DMS53 treated with DMSO at 0.1 percent for 48 hours (cell line): ENCODE results near the gene KLHL29.
A peak's percentile ranks its signal among the peaks of the same experiment; 100 is the strongest.

ENCODE experiments used
- DNase-seq: peaks from one replicate; lab custom pipeline; 2025; ENCODE audit not compliant: unreplicated experiment; lab: John Stamatoyannopoulos, UW

KLHL29 gene

DNA sequence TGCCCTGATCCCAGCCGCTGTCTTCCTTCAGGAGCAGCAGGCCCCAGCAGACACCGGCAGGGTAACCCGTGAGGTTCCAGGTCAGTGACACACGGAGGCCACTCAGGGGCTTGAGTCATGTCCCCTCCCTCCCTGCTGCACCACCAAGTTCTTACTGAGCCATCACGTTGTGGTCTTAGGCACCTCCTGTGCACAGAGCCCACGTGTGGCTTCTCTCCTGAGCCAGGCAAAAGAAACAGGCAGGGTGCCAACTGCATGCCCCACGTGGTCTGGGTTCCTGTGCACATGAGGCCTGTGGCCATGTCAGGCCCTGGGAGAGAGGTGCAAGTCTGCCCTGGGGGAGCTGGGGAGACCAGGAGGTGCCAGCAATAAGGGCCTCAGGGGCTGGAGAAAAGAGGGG, 264.8 kb downstream of the KLHL29 start:
- no peak for DNase-seq

GRCh38 chr2:23651187-23652080, 266.5 kb downstream of the KLHL29 start:
- DNase-seq, result no peak

DNA sequence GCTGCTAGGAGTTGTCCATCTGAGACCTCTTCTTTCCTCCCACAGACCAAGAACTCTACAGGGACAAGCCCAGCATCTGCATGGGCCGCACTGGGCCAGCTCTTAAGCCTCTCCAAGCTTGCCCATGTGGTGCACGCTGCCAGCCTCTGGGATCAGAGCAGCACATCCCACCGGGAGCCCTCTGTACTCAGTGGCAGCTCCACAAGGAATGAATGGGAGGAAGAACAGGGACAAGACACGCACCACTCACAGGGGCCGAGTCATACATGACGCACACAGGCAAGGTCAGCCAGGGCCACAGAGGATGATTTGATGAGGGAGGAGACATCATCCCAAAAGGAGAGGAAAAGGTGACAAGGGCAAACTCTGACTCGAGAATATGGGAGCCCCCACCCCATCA, 268.3 kb downstream of the KLHL29 start:
- DNase-seq, result no peak

DNA sequence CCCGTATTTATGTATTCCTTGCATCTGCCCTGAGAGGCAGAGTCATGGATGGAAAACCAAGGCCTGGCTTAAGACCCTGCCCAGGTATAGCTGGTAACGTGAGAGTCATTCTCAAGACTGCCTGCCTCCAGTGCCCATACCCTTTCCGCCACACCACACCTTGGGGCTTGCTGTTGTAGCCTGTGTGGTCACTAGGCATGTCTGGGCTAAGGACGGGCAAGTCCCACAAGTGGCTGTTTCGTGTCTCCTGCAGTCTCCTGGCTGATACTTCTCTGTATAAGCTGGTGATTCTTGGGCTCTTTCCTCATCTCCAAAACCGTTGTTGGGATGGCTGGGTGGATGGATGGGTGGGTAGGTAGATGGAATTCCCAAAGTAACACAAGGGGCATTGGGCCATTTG, 269.8 kb downstream of the KLHL29 start:
- no peak for DNase-seq

- no peak for DNase-seq
These were observed 271.1 kb downstream of the KLHL29 start for GRCh38 chr2:23655934-23656596.

- DNase-seq, result no peak
These were observed 271.6 kb downstream of the KLHL29 start for GRCh38 chr2:23656597-23656973.

DNA sequence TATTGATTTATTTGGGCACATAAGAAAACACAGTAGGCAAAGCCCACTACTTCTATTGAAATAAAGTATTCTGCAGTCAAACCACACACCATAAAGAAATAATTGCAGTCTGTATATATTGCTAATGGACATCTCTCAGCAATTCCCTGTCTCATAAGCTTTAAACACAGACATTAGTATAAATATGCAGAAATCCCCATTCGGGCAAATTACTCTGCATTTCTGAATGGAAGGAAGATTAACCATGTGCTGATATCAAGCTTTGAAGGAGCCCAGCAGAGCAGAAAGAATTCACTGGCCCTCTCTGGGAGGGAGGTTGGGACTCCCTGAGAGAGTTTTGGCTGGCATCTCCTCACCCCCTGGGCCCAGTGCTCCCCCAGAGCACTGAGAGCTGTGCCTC, 272.4 kb downstream of the KLHL29 start:
- no peak for DNase-seq

DNA sequence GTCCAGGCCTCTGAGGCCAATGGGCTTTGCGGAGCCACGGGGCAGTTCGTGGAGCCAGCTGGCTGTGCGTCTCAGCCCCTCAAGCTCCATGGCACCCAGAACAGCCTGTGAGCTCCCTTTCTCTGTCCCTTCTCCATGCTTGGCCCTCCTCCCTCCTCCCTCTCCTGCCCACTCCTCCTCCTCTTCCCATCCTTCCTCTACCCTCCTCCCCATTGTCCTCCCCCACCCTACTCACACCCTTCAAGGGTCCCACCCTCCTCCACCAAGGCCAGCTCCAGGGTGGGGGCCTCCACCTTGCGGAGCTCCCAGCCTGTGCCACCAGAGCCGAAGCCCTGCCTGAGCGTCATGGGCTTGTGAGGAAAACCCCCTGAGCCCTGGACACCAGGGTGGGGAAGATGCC, 273.0 kb downstream of the KLHL29 start:
- no peak for DNase-seq

DNA sequence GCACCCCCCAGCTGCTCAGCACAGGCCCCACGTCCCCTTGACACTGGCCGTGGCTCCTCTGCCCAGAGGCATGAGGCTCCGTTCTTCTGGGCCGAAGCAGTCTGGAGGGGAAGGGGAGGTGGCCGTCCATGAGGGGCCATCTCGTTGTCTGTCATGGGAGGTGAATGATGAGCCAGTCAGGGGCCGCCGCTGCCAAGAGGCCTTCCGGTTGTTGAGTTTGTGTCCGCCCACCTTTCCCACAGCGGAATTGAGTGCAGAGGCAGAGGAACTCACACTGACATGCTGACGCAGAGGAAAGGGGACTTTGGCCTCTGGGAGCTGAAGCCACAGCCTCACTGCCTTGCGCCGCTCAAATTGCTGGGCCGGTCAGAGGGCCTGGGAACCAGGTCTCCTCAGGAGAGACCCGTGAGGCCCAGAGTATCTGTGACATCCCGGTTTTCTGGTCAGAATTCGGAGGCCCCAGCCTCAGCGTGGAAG, 273.5 kb downstream of the KLHL29 start:
- no peak for DNase-seq

DNA sequence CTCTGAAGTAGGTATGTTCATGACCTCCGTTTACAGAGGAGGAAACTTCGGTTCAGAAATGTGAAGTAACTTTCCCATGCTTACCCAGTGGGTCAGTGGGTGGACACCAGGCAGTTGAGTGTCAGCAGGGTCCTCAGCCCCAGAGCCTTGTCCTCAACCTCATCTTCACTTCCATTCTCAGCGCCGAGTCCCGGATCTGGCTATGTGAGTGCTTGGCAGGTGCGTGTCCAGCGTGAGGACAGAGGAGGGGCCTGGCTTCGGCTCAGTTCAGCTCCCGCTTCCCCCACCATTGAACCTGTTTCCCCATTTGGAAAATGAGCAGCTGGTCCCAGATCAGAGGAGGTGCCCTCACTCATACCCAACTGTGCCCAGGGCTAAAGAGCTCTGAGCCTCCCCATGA, 274.3 kb downstream of the KLHL29 start:
- DNase-seq, result no peak

DNA sequence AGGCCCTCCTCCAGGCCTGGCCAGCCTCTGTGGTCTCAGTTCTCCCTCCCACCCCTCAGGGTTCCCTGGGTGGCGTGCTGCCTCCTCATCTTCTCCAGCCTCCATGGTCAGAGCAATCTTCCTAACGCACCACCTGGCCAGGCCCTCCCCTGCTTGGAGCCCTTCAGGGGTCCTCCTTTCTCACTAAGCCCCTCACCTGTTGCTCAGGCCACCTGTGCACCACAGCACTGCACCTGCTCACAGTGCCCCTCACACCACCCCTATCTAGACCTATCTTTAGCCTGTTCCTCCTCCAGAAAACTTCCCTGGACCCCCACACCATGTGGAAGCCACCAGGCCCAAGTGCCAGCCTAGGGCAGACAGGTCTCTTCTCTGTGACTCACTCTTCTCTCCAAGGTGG, 274.8 kb downstream of the KLHL29 start:
- DNase-seq, result no peak

DNA sequence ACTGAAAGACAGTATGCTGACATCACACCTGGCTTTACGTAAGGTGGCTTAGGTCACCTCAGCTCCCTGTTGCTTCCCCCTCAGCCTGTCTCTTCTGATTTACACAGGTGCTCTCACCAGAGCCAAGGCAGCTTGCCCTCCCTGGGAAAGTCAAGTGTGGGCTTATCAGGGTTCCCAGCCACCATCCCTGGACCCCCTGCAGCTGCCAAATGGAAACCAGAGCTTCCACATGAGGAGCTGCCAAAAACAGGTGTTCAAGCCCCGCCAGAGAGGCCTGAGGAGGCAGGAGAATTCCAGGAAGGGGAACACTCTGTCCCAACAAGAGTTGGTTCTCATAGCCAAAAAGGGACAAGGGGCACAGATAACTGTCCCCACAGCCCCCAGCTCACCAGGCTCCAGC, 275.3 kb downstream of the KLHL29 start:
- DNase-seq, result no peak

- DNase-seq, result no peak
These were observed 276.5 kb downstream of the KLHL29 start for GRCh38 chr2:23661276-23662050.

GRCh38 chr2:23662466-23662865, 277.5 kb downstream of the KLHL29 start:
- DNase-seq, result no peak

DNA sequence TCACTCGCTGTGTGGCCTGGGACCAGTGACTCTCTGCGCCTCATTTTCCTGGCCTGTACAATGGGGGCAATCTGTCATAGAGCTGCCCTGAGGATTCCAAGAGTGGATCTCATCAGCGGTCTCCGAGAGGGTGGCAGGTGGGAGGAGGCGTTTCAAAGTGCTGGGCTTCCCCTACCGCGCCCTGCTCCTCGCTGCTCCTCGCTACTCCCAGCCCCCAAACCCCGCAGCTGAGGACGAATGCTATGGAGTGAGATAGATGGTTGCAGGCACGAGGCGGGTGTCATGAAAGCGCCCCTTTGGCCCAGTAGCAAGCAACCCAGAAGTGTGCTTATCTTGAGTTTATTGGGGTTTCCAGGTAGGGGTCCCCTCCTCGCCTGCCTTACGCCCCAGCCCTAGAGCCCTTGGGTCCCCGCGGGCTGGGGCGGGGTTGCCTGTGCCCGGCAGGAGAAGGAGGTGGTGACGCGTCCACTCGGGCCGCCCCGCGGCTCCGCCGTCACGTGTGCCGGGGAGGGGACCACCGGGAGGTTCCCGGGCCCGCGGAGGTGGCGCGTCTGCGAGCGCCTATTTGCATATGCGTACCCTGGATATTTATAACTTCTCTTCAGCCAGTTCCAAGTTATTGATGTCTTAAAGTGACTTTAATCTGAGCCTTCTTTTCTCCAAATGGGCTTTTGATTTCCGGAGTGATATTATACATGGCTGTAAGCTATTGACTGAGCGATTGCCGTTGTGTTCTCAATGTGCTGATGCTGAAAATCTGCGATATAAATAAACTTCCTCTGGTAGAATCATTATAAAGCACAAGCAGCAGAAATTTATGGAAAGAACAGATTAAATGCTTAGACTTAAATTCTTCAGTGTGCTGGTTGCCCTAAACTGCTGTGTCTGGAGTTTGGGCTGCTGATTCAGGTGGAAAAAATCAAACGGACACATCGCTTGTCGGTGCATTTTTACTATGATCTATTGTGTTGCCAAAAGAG, 278.3 kb downstream of the KLHL29 start:
- peak; percentile 1 for DNase-seq

GRCh38 chr2:23664066-23664788, 279.2 kb downstream of the KLHL29 start:
- no peak for DNase-seq

- DNase-seq, result no peak
These were observed 281.4 kb downstream of the KLHL29 start for GRCh38 chr2:23666241-23666979.

- no peak for DNase-seq
These were observed 282.0 kb downstream of the KLHL29 start for GRCh38 chr2:23666980-23667357.

- no peak for DNase-seq
These were observed 283.9 kb downstream of the KLHL29 start for GRCh38 chr2:23668756-23669304.
